ENCODE data around the gene SFXN1. TPM values are rescaled to one million over a fixed set of nuclear protein-coding genes. Genes with fewer than 3 reads are reported as not detected.
"Not testable (repeated sequence)": the region's sequence is repeated elsewhere in the genome, so short reads cannot be mapped to it uniquely, and the experiment has no call there.

Gene SFXN1
- total RNA-seq = 110 TPM

- H3K27me3 ChIP-seq (ENCODE audit: insufficient read depth, low read length) = no peaks in the 10 kb centered on the region
- H3K4me3 ChIP-seq (ENCODE audit: low read length) = peak within 1 kb of the TSS; percentile 73
- no peaks in the 10 kb centered on the region for H3K9me3 ChIP-seq (ENCODE audit: low read depth, low read length)
- H3K4me1 ChIP-seq (ENCODE audit: insufficient read depth, low read length) = peaks cover 44% of the 10 kb centered on the region
These were observed at the start of gene SFXN1 for GRCh38 chr5:175478384-175479124. SFXN1 (plus strand) TSS chr5:175478560; CDS start chr5:175492104, 13,544 bp downstream.

GRCh38 chr5:175434800-175435199, 43.6 kb upstream of the SFXN1 start:
- no peak overlapping the region for H3K4me3 ChIP-seq (ENCODE audit: low read length)
- H3K9me3 ChIP-seq (ENCODE audit: low read depth, low read length) = no peaks in the 10 kb centered on the region
- no peaks in the 10 kb centered on the region for H3K4me1 ChIP-seq (ENCODE audit: insufficient read depth, low read length)

GRCh38 chr5:175436359-175436758, 42.0 kb upstream of the SFXN1 start:
- Histone ChIP-seq H3K4me3 (ENCODE audit: low read length) (no peak overlapping the region), H3K9me3 (ENCODE audit: low read depth, low read length) (no peaks in the 10 kb centered on the region), H3K4me1 (ENCODE audit: insufficient read depth, low read length) (no peaks in the 10 kb centered on the region), H3K27me3 (ENCODE audit: insufficient read depth, low read length) (peaks cover 30% of the 10 kb centered on the region)

More at GRCh38 chr5:175434800-175435199, 43.6 kb upstream of the SFXN1 start:
- peaks cover 20% of the 10 kb centered on the region for H3K27me3 ChIP-seq (ENCODE audit: insufficient read depth, low read length)

GRCh38 chr5:175438234-175438857, 40.0 kb upstream of the SFXN1 start:
- peaks cover 49% of the 10 kb centered on the region for H3K27me3 ChIP-seq (ENCODE audit: insufficient read depth, low read length)
- no peaks in the 10 kb centered on the region for H3K9me3 ChIP-seq (ENCODE audit: low read depth, low read length)
- H3K4me1 ChIP-seq (ENCODE audit: insufficient read depth, low read length) = no peaks in the 10 kb centered on the region

GRCh38 chr5:175443514-175444059, 34.8 kb upstream of the SFXN1 start:
- Histone ChIP-seq H3K4me3 (ENCODE audit: low read length) (no peak overlapping the region), H3K4me1 (ENCODE audit: insufficient read depth, low read length) (peaks cover 11% of the 10 kb centered on the region), H3K9me3 (ENCODE audit: low read depth, low read length) (no peaks in the 10 kb centered on the region), H3K27me3 (ENCODE audit: insufficient read depth, low read length) (peaks cover 61% of the 10 kb centered on the region)

More at GRCh38 chr5:175438234-175438857, 40.0 kb upstream of the SFXN1 start:
- no peak overlapping the region for H3K4me3 ChIP-seq (ENCODE audit: low read length)

GRCh38 chr5:175444060-175444904, 34.1 kb upstream of the SFXN1 start, which contains the start of gene DRD1:
DRD1 (minus strand) TSS chr5:175444182; CDS start chr5:175443099, 1,083 bp downstream.
- no peak within 1 kb of the TSS for H3K4me3 ChIP-seq (ENCODE audit: low read length)
- no peaks in the 10 kb centered on the region for H3K9me3 ChIP-seq (ENCODE audit: low read depth, low read length)
- H3K27me3 ChIP-seq (ENCODE audit: insufficient read depth, low read length) = peaks cover 58% of the 10 kb centered on the region
- peaks cover 11% of the 10 kb centered on the region for H3K4me1 ChIP-seq (ENCODE audit: insufficient read depth, low read length)

- peaks cover 11% of the 10 kb centered on the region for H3K4me1 ChIP-seq (ENCODE audit: insufficient read depth, low read length)
- no peak overlapping the region for H3K4me3 ChIP-seq (ENCODE audit: low read length)
- H3K9me3 ChIP-seq (ENCODE audit: low read depth, low read length) = no peaks in the 10 kb centered on the region
- peaks cover 53% of the 10 kb centered on the region for H3K27me3 ChIP-seq (ENCODE audit: insufficient read depth, low read length)
These were observed 33.4 kb upstream of the SFXN1 start for GRCh38 chr5:175444905-175445456.

- Histone ChIP-seq H3K27me3 (ENCODE audit: insufficient read depth, low read length) (peaks cover 49% of the 10 kb centered on the region), H3K4me1 (ENCODE audit: insufficient read depth, low read length) (peaks cover 11% of the 10 kb centered on the region)
- not testable (repeated sequence) for H3K4me3 ChIP-seq (ENCODE audit: low read length); H3K9me3 ChIP-seq (ENCODE audit: low read depth, low read length)
These were observed 32.0 kb upstream of the SFXN1 start for GRCh38 chr5:175446378-175446777.

- Histone ChIP-seq H3K4me3 (ENCODE audit: low read length) (no peak overlapping the region), H3K4me1 (ENCODE audit: insufficient read depth, low read length) (peaks cover 11% of the 10 kb centered on the region), H3K27me3 (ENCODE audit: insufficient read depth, low read length) (peaks cover 38% of the 10 kb centered on the region), H3K9me3 (ENCODE audit: low read depth, low read length) (no peaks in the 10 kb centered on the region)
These were observed 30.8 kb upstream of the SFXN1 start for GRCh38 chr5:175447571-175447970.

GRCh38 chr5:175448276-175448675, 30.1 kb upstream of the SFXN1 start:
- Histone ChIP-seq H3K4me1 (ENCODE audit: insufficient read depth, low read length) (peaks cover 11% of the 10 kb centered on the region), H3K27me3 (ENCODE audit: insufficient read depth, low read length) (peaks cover 33% of the 10 kb centered on the region), H3K9me3 (ENCODE audit: low read depth, low read length) (no peaks in the 10 kb centered on the region), H3K4me3 (ENCODE audit: low read length) (no peak overlapping the region)

- Histone ChIP-seq H3K4me1 (ENCODE audit: insufficient read depth, low read length) (no peaks in the 10 kb centered on the region), H3K4me3 (ENCODE audit: low read length) (no peak overlapping the region), H3K9me3 (ENCODE audit: low read depth, low read length) (no peaks in the 10 kb centered on the region), H3K27me3 (ENCODE audit: insufficient read depth, low read length) (peaks cover 17% of the 10 kb centered on the region)
These were observed 26.2 kb upstream of the SFXN1 start for GRCh38 chr5:175452166-175452565.

GRCh38 chr5:175454338-175454737, 24.0 kb upstream of the SFXN1 start:
- not testable (repeated sequence) for H3K4me3 ChIP-seq (ENCODE audit: low read length); H3K4me1 ChIP-seq (ENCODE audit: insufficient read depth, low read length); H3K9me3 ChIP-seq (ENCODE audit: low read depth, low read length)
- H3K27me3 ChIP-seq (ENCODE audit: insufficient read depth, low read length) = peaks cover 15% of the 10 kb centered on the region

- Histone ChIP-seq H3K4me3 (ENCODE audit: low read length) (no peak overlapping the region), H3K27me3 (ENCODE audit: insufficient read depth, low read length) (peaks cover 12% of the 10 kb centered on the region), H3K9me3 (ENCODE audit: low read depth, low read length) (no peaks in the 10 kb centered on the region), H3K4me1 (ENCODE audit: insufficient read depth, low read length) (no peaks in the 10 kb centered on the region)
These were observed 22.1 kb upstream of the SFXN1 start for GRCh38 chr5:175456105-175456742.

- Histone ChIP-seq H3K27me3 (ENCODE audit: insufficient read depth, low read length) (peaks cover 11% of the 10 kb centered on the region), H3K4me1 (ENCODE audit: insufficient read depth, low read length) (no peaks in the 10 kb centered on the region), H3K4me3 (ENCODE audit: low read length) (no peak overlapping the region), H3K9me3 (ENCODE audit: low read depth, low read length) (no peaks in the 10 kb centered on the region)
These were observed 20.9 kb upstream of the SFXN1 start for GRCh38 chr5:175457466-175457865.
